ENCODE measurements around the gene GSG1L.

GSG1L gene

DNA sequence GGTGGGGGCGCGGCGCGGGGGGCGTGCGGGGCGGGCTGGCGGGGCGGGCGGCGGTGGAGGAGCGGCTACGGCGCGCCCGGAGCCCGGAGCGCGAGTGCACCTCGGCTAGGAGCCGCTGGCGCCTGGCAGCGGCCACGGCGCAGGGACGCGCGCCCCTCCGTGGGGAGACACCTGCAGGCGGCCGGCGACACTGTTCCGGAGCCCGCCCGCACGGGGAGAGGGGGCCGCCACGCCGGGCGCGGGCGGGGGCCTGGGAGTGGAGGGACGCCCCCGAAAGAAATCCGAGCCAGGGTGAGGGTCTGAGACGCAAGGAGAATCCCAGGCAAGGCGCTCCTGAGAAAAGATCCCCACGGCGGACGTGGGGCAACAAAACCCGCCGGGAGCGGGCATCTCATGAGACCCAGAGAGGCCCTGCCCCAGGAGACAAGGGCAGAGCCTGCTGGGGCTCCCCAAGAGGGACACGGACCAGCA is at the start of gene GSG1L:
Gene GSG1L (minus strand): TSS at position 124 of the 471 bp plus-strand sequence. CDS start 290 bp downstream, outside the sequence.
- DNase-seq, result no peak

DNA sequence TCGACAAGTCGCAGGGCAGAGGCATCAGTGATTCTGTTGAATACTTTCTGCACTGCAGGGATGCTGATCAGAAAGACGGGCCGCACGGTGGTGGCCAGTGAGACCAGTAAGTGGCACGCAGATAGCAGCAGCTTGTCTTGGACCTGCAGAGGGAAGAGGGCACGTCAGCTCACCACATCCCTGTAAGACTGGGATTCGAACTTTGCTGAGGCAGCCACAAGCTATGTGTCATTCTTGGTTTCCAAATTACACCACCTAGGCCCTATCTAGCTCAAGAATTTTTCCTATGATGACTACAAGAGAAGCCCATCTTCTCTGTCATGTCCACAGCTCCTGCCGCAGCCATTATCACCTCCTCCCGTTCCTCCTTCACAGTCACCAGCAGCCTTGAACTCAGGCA is 49.4 kb upstream of the GSG1L start:
- DNase-seq, result no peak

DNA sequence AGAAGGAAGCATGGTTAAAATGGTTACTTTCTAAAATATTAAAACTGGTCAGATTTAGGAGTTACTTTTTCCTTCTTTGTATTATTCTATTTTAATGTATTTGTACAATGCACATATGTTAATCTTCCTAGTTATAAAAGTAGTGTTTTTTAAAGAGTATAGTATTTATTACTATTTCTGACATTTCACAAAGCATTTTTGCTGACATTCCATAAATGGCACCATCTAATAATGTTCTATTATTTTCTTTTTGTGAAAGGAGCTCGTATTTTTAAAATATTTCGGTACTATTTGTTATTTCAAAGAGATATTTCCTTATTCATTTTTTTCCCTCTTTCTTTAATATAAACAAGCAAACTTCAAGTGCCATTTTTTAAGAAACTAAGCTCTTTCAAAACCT is 47.5 kb upstream of the GSG1L start:
- no peak for DNase-seq

DNA sequence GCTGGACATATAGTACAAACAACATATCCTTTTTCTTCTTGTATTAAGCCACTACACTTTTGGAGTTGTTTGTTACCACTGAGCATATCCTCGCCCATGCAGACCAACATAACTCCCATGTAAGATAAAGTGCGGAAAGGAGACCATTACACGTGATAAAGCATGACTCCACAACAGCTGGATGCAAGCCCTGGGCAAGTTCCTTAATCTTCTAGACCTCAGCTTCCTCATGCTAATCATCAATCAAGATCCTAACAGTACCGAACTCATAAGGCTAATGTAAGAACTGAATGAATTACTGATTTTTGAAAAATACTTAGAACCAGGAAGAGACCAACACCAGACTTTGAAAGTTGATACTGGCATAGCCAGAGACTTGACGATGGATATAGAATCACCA is 47.0 kb upstream of the GSG1L start:
- DNase-seq, result no peak

DNA sequence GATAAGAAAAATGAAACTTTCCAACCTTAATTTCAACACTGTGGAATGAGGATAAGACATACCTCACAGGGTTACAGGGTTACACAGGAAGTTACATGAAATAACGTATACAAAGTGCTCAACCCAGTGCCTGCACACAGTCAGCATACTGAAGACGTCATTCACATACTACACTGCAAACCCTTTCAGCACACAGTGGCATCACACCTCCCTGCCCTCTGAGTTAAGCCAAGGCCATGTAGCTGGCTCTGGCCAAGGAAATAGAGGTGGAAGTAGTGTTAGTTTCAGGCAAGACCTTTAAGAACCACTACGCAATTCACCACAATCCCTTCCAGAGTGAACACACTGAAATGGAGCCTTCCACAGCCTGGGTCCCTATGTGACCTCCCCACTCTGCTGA is 46.6 kb upstream of the GSG1L start:
- no peak for DNase-seq

DNA sequence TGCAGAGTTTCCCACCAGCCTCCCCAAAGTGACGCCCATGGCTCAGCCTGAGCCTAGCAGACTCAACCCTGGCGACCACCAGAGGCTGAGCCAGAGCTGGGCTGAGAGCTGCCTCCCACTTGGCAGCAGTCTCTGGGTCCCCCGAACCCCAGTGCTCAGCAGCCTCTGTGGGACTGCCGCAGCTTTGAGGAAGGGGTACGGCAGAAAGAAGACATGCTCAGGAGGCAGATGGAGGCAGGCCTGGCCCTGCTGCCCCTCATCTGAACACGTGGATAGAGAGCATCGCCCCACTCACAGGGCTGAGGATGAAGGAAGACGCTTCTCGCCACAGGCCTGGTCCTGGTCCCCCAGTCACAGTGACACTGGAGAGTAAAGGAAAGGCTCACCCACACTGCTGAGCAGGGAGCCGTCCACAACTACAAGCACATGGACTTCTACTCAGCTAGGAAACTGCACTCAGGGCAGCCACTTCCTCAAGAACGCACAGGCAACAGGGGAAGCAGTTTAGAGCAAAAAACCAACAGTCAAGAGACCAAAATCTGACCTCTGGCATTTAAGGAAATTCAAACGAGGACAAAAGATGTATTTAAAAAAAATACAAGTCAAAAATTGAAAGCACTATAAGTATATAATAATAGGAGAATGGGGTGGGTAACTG is 45.2 kb upstream of the GSG1L start:
- DNase-seq, result no peak

DNA sequence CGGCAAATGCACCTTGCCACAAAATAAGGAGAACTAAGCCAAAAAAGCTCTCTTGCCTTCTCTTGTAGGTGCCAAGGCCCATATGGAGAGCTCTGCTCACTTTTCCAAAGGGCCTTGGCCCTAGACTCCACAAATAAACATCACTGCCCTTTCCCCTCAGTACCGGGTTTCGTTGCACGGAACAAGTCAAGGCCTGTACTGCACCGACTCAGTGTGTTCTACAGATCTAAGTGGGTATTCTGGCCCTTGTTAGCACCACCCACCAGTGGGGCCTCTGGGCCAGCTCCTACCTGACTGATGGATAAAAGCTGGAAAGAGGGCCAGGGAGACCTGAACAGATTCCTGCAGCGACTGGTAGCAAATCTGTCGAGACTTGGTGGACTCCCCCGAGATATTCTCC is 43.7 kb upstream of the GSG1L start:
- DNase-seq, result no peak

DNA sequence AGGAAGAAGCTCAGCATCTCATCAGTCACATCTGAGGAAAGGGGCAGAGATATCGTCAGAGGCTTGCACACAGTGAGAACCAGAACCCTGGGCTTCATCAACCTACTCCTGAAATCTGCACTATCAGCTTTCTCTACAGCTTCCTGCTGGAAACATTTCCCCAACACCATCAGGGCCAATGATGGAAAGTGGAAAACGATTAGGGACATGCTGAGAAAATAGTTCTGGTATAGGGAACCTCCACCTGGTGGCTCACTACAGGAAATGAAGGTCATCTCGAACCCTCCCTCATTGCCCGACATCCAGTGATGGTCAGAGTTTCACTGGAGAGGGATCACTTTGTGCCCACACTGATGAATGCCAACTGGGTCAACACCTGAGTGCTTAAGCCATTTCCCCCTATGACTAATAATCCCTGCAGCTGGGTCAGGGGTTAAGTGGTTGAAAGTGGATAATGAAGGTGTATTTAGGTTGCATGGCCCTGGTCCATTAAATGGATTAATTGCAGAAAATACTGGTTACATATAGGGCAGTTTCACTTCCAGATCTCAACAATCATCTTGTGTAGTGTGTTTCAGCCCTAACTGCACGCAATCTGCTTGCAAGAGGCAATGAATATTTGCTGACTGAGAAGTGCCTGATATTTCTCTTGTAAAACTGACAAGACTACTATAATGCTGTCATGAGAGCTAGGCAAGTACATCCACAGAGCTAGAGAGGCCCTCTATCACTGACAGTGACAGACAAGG is 43.1 kb upstream of the GSG1L start:
- peak; percentile 54 for DNase-seq

DNA sequence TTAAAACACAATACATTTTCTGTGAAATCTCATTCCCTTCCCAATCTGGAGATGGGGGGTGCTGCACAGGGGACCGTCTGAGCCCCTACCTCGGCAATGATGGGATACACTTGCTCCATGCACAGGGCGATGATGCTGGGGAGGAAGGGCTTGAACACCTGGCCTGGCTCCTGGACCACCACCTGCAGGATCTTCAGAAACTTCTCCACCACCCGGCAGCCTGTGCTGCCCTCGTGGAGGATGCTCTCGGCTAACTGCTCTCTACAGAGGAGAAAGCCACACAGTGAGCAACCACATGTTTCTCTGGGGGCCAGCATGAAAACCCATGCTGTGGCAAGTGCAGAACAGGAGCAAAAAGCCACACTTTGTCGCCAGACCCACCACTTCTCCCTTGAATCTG is 42.4 kb upstream of the GSG1L start:
- no peak for DNase-seq

DNA sequence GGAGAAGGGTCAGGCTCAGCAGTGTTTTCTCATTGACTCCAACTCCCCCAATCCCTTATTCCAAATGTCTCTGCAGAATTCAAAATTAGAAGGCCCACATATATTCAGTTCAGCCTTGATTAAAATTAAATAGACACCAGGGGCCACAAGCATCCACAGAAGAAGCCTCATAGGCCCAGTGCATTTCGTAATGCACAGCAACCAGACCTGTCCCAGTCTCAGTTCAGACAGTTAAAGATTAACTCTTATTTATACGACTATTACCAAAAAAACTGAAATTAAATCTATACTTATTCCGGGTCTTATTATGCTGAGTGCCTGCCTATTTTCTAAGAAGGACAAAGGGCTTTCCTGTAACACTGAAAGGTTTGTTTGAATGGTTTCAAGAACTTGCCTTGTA is 41.8 kb upstream of the GSG1L start:
- no peak for DNase-seq

DNA sequence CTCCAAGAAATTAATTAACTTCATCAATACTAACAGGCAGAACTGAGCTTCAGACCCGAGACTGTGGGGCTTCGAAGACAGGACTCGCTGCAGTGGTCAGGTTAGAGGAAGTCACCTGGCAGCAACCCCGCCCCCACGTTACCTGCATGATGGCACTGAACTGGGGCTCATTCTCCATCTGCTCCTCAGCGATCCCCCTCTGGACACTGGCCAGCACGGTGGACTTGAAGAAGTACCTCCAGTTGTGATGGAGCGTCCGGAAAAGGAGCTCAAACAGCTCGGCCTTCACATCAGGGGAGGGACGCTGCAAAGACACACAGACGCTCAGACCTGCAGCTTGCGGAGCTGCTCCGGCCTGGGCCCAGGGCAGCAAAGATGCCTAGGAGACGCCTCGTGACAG is 40.9 kb upstream of the GSG1L start:
- no peak for DNase-seq

DNA sequence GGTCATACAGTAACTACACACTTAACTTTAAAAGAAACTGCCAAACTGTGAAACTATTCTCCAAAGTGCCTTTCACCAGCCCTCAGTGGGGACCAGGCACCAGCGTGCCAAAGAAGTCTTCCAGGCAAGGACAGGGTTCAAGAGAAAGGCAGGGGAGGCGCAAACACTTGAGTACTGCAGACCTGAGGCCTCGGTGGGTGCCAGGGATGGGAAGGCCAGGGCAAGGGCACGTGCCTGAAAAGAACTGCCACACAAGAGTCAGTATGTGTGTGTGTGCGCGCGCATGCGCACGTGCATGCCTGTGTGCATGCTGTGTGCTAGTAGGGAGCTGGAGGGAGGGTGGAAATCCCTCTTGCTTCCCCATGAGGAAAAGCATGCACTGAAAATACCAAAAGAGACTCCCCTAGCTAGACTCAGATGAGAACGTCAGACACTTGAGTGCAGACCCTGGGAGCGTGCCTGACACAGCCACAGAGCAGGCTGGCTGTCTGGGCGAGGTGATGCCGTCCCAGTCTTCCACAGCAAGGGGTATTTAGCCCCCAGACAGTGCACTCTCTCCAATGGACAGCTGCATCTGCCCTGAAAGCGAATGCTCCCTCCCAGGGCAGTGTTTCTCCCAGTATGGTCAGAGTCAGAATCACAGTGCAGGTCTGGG is 40.1 kb upstream of the GSG1L start:
- DNase-seq, result no peak

DNA sequence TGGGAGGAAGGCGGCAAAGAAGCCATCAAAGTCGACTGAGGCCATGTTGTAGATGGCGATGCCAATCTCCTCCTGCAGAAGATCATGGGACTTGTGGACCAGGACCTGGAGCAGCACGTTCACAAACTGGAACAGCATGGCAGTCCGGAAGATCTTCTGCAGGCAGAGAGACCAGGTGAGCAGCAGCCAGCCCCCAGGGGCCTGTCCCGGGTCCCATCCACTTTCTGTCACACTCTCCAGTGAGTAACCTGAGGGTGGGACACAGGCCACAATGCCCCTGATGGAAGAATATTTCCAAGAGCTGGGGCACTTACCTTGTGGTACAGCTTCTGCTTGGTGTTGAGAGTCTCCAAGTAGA is 38.0 kb upstream of the GSG1L start:
- DNase-seq, result no peak

DNA sequence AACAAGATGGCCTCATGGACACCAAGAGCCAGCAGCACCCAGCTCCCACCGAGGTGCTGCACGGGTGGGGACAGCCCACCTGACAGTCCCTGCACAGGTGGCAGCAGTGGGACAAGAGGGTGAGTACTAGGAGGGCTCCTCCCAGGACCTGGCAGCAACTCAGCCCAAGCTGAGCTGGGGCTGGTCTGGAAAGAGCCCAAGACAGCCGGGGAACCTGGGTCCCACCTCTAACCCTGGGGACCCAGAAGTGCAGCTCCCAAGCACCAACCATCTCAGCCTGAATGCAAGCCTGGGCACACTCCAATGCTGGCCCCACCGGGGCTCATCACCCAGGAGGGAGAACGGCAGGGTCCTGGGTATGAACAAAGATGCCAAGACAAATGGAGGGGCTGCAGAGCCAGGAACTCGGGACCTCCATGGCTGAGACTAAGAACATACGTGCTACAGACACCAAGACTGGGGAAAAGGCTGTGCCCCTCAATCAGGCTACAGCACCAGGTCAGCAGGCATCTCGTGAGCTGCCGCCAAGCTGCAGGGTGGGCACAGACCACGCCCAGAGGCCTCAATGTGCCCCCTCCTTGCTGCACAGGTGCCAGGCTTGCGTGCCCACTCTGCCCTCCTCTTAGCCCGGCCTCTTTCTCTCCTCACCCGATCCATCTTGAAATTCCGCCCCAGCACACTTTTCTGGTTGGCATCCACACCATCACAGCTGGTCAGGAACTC is 37.5 kb upstream of the GSG1L start:
- no peak for DNase-seq

DNA sequence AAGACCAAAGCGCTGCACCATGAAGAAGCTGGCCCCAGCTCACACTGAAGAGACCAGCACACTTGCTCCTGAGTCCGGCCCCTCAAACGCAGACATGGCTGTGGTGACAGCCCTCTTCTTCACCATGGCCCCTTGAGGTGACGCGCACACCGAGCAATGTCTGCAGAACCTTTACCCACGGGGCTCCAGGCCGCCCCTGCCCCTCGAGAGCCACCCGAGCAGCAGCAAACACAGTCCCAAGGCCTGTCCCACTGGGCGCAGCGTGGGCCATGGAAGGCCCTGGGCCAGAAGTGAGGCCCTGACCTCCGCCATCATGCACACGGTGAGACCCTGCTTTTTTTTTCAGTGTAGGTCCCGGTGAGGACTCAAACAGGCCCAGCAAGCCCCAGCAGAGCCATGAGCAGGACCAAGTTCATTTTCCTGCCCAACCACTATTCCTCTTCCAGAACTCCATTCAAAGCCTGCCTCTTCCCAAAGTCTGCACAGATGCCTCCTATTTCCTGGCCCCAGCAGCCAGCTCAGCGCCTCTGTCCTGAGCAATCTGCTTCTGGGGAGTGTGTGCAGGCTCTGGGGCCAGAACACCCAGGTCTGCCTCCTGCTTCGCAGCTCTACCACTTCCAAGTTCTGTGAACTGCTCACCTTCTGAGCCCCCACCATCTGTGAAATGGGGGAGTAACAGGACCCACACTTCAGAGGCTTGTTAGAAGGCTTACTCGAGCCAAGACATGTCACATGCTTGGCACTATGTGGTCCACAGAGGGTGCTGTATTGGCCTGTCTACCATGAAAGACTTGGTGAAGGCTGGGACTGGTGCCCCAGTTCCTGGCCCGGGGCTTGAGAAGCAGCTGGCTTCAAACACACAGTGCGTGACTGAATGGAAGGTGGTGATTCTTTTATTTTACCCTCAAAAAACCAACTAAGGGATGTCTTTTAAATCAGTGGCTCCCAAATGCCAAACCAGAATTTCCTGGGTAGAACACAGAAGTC is 35.7 kb upstream of the GSG1L start:
- no peak for DNase-seq

DNA sequence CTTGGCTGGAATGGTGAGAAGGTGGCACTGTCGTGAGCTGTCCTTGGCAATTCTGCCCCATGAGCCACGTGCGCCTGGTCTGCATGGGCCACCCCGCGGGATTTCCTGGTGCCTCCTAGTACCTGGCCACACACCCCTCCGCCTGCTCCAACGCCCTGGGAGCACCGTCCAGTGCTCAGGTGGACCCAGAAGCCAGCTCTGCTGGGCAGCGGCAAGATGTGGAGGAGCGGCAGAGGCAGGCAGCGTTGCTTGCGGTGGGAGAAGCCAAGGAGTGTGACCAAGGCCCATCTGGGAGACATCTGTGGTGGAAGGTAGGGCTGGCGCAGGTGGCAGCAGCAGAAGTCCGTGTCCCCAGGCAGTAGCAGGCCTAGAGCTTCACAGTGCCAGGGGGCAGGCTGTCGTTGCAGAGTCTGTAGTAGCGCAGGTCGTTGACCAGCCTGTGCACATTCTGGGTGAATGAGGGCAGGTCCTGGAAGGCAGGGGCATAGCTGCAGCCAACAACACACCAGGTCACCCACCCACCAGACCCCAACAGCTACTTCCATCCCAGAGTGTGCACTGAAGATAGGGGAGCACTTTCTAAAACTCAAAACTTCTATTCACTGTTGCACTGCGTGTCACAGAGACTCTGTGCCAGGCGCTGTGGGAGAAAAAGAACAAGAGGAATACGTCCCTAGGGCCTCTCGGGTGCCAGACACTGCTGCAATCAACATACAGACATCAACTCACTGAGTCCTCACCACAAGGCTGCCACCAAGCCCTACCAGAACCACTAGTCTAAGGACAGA is 34.9 kb upstream of the GSG1L start:
- DNase-seq, result no peak

DNA sequence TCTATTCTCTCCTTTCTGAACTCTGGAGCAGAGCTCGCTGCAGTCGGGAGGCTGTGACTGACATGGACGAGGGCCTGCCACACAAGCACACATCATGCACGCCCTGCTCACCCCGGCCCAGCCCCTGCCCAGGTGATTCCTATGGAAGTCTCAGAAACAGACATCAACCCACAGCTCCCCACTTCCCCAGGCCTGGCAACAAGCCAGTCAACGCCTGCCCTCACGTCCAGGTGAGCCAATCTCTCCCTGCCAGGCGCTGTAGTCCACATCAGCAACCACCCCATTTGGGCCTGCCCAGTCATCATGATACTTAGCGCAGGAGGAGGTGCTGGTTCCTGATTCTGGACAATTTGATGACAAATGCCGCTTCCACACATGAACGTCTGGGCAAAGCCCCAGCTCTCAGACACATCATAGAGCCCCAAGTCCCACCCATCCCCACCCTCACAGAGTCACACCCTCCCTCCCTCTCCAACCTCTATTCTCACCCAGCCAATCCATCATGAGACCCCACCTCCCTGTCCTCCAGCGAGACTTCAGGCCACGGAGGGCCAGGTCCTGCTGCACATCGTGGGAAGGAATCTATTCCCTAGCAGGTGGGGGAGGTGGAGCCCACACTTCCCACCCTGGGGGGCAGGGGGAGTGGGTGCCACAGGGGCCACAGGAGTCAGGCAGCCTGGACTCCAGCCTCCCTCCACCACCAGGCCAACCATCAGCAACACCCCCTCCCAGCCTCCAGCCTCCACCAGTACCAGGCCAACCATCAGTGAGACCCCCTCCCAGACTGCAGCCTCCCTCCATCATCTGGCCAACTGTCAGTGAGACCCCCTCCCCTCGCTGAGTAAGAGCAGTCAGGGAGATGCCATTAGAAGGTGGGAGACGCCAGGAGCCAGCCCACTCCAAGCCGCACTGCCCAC is 33.7 kb upstream of the GSG1L start:
- DNase-seq, result no peak

DNA sequence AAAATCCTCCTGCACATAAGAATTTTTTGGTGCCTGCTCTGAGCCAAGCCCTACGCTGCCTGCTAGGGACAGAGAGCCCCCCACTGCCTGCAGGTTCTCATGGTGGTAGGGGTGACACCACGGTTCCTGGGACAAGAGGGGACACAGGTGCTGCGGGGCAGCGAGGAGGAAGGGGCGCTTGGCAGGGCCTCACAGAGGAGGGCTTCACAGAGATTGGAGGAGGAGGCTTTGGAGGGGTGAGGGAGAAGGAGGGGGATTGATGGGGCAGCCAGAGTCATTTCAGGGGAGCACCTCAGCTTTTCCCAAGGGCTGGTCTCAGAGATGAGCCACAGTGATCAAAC is 29.8 kb upstream of the GSG1L start:
- DNase-seq, result no peak

DNA sequence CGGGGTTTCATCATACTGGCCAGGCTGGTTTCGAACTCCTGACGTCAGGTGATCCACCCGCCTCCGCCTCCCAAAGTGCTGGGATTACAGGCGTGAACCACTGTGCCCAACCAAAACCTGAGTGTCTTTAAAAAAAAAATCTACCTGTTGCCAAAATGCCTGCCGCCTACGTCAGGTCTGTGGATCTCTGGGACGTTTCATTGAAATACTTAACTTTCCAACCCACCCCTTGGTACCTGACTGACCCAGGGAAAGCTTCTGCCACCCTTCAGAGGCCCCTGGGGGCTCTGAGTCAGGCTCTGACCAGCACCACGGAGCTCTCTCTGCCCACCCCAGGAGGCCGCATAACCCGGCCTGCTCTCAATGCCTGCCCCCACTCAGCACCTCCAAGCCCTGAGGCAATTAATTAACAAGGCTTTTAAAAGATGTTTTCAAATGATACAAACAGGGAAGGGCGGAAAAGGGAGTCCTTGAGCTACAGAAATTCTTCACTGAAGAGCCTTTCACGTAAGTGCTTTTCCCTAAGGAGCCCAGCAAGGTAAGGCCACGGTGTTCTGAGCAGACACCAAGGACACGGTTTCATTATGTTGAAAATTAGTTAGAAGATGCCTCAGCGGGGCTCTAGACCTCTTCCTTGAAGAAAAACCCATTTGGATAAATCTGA is 29.3 kb upstream of the GSG1L start:
- DNase-seq, result no peak

DNA sequence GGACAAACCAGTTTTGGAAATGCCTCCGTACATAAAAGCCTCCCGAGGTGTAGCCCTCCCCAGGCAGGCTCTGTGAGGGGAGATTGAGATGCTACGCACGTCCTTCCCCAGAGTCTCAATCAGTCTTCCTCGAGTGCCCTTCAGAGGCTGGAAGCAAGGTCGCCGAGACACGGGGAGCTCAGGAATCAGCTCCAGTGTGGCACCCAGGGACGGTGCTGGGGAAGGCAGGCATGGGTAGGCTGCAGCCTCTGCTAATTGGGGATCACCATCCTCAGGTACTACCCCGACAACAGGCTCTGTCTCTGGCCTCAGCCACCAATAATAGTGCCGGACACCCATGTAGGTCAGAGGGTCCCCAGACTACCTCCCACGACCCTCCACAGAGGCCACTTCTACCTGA is 28.1 kb upstream of the GSG1L start:
- no peak for DNase-seq
